Small intestine (tissue), 7 donors: ENCODE results near the gene PBOV1. TPM values are rescaled to one million over a fixed set of nuclear protein-coding genes. Genes with fewer than 3 reads are reported as not detected.
A peak's percentile ranks its signal among the peaks of the same experiment; 100 is the strongest.

Experiments used
- DNase-seq, 2 donors: peaks; one replicate each; pipeline versions ENCODE4 v3.0.0 to v3.0.0-alpha.2; 2013
- FAIRE-seq: peaks from 2 replicates; lab custom pipeline; 2012; peaks lifted over from hg19 to GRCh38; lab: Jason Lieb, UNC
- H3K27ac ChIP-seq, 3 donors: one replicate each; pipeline ENCODE4 v1.5.1; 2013; ENCODE audit warnings: low read length in 2 of 3, mild to moderate bottlenecking in 2 of 3, control low read depth in 1 of 3, inconsistent platforms in 1 of 3, low read depth in 1 of 3, moderate library complexity in 1 of 3
- H3K27me3 ChIP-seq, 3 donors: one replicate each; pipeline ENCODE4 v1.6.1; 2013; ENCODE audit warnings: low read length in 3 of 3, inconsistent platforms in 1 of 3; ENCODE audit not compliant: control insufficient read depth in 3 of 3, insufficient read depth in 3 of 3
- H3K36me3 ChIP-seq, 3 donors: one replicate each; pipeline ENCODE4 v1.6.1; 2013; ENCODE audit warnings: low read length in 3 of 3, inconsistent platforms in 1 of 3, low read depth in 1 of 3, mild to moderate bottlenecking in 1 of 3, moderate library complexity in 1 of 3; ENCODE audit not compliant: control insufficient read depth in 3 of 3, insufficient read depth in 2 of 3
- H3K4me1 ChIP-seq, 3 donors: one replicate each; pipeline ENCODE4 v1.6.1; 2013; ENCODE audit warnings: low read length in 2 of 3, inconsistent platforms in 1 of 3, low read depth in 1 of 3, mild to moderate bottlenecking in 1 of 3, moderate library complexity in 1 of 3; ENCODE audit not compliant: control insufficient read depth in 3 of 3, insufficient read depth in 2 of 3
- H3K4me3 ChIP-seq, 3 donors: one replicate each; pipeline ENCODE4 v1.5.1; 2013; ENCODE audit warnings: low read length in 3 of 3, control low read depth in 1 of 3, inconsistent platforms in 1 of 3, low read depth in 1 of 3, mild to moderate bottlenecking in 1 of 3, moderate library complexity in 1 of 3
- H3K9me3 ChIP-seq, 2 donors: one replicate each; pipeline ENCODE4 v1.6.1; 2013; ENCODE audit warnings: low read depth in 1 of 2, low read length in 1 of 2; ENCODE audit not compliant: control insufficient read depth in 2 of 2, insufficient read depth in 1 of 2
- WGBS, 3 donors: extraction: QIAGEN DNeasy Blood & Tissue Kit; methylation state at CpG; one replicate each; pipeline ENCODE4 v1.1.7; 2013; 5-methylcytosine and 5-hydroxymethylcytosine counted together
- polyA plus RNA-seq, 4 donors: library from polyadenylated mRNA; stranded (reverse) in 3 of 4; unstranded in 1 of 4; fragments of 200-250 nt in 3 of 4; fragments of 120-200 nt in 1 of 4; gene quantifications; one replicate each; pipeline versions ENCODE4 v1.2.1 to v1.2.3, GENCODE V29; 2013
- donor health status: healthy with polysubstance abuse.
- donor health status: control.
- donor health status: control.
- donor health status: Bipolar disorder and iron deficiency.
- donor health status: healthy.

The PBOV1 gene
- polyA plus RNA-seq, 4 donors: 0.06 TPM; not detected in 3

DNA sequence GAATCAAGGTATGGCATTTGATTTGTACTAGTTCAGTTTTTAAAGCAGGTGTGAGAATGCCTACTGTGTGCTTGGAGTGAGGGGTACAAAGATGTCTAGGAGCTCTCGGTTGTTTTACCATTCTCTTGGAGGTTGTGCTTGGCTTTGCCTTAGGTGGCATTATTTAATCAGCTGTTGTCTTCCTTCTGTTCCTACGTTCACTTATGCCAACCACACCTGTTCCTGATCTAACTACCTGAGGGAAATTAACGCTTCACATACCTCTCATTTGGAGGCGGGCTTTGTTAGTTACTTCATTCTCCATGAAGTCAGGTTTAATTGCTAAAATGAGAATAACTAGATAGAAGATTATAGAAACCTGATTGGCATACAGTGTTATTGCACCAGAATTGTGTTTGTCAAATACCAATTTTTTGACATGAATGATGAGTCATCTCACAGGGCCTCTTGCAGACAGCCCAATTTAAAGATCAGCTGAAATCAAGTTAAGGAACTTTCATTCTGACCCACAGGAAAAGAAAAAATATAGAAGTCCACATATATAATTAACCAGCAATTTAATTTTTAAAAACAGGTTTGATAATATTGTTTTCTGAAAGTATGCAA is 24.8 kb upstream of the PBOV1 start:
- Histone ChIP-seq H3K4me3 (no peak overlapping the region), H3K27ac (no peak overlapping the region), H3K4me1 (no peaks in the 10 kb centered on the region), H3K36me3 (no peaks in the 10 kb centered on the region), H3K9me3 (no peaks in the 10 kb centered on the region), H3K27me3 (no peaks in the 10 kb centered on the region)
- FAIRE-seq (no peak), DNase-seq (peak in 1 of 2 donors; percentile 23)
- WGBS, 3 donors: 71 to 86% (median 83%) methylated on average over 4 of the region's 4 CpGs

DNA sequence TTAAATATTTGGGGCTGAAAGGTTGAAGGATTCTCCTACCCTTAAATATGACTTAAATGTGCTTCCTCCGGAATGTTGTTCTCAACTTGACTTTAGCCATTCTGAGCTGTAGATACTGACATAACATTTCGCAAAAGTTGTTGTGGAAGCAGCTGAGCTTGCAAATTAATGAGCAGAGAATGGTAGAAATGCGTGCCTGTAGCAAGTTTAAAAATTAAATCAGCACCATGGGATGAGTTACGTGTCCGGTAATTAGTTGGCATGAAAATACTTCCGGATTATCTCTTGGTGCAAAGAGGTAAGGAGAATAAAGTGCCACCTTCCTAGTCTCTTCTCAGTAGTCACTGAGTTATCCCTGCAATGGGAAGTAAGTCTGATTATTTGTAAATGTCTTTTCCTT is 23.6 kb upstream of the PBOV1 start:
- 91 to 95% (median 92%) methylated on average over 6 of the region's 6 CpGs for WGBS, 3 donors
- FAIRE-seq (no peak), DNase-seq (no peak)
- Histone ChIP-seq H3K27ac (no peak overlapping the region), H3K4me1 (no peaks in the 10 kb centered on the region), H3K27me3 (no peaks in the 10 kb centered on the region), H3K9me3 (no peaks in the 10 kb centered on the region), H3K4me3 (no peak overlapping the region), H3K36me3 (no peaks in the 10 kb centered on the region)

DNA sequence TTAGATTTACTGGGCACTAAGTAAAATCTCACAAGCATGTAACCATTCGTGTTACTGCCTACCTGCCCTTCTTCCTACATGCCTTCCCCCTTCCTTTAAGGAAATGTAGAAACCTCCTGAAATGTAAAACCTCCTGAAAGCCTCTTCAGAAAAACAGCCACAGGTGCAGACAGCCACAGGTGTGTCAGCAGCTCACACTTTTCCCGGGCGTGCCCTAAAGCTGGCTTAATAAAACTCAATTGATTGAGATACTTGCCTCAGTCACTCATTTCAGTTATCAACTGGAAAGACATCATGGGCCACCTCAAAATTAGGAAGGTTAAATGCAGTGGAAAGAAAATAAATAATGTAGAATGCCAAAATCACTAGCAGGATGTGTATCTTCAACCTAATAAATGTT is 23.1 kb upstream of the PBOV1 start:
- 48 to 72% (median 61%) methylated on average over 3 of the region's 3 CpGs for WGBS, 3 donors
- Histone ChIP-seq H3K27me3 (no peaks in the 10 kb centered on the region), H3K9me3 (no peaks in the 10 kb centered on the region), H3K4me3 (no peak overlapping the region), H3K36me3 (no peaks in the 10 kb centered on the region), H3K4me1 (no peaks in the 10 kb centered on the region), H3K27ac (no peak overlapping the region)
- DNase-seq (no peak), FAIRE-seq (no peak)

DNA sequence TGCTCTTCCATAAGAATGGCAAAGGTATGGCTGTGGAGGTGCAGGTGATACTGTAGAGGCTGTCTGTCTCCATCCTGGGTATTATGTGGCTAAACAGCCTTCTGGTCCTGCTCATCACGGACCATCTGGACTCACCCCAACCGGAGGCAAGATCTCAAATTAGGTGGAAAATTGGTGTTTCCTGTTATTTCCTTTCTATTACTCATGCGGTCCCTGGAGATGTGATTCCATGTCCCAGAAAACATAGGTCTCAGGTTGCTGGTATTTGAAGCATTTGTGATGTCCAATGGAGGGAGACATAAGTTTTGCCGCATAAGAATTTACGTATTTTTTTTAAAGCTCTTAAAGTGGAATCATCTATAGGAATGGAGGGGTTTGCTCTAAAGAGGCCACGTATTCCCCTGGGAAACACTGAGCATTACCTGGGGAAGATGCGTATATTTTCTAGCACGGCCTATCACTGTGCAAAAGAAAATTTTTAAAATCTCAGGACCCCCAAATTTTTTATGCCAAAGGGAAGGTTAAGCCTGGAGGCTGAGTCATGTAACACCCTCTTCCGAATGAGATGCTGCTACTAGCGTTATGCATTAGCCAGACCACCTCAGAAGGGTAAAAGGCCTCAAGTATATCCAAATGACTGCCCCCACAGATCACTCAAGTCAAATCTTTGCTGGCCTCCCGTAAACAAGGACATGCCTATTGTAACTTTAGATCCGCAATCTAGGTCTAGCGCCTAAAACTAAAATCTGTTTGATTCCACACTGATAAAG is 22.4 kb upstream of the PBOV1 start:
- no peak for DNase-seq
- H3K27ac ChIP-seq: no peak overlapping the region
- no peaks in the 10 kb centered on the region for H3K36me3 ChIP-seq
- no peak for FAIRE-seq
- no peaks in the 10 kb centered on the region for H3K27me3 ChIP-seq
- no peaks in the 10 kb centered on the region for H3K9me3 ChIP-seq
- WGBS, 3 donors: 85 to 94% (median 89%) methylated on average over 13 of the region's 13 CpGs
- no peaks in the 10 kb centered on the region for H3K4me1 ChIP-seq
- no peak overlapping the region for H3K4me3 ChIP-seq

DNA sequence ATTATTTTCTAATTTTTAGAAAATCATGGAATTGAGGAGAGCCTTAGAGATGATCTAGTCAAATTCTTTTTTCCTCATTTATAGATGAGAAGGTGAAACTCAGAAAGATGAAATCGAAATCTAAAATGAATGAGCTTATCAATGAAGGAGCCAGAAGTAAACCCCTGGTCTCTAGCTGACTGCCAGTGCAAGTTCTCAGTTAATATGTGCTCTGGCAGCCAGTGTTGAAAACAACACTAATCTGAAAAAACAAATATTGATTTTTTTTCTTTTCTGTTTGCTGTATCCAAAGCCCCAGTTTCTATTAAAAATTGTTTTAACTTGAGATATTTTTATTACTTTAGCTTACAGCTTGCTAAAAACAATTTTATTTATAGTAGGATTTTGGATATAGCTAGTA is 21.5 kb upstream of the PBOV1 start:
- DNase-seq (no peak), FAIRE-seq (no peak)
- H3K9me3 ChIP-seq: no peaks in the 10 kb centered on the region
- H3K36me3 ChIP-seq: no peaks in the 10 kb centered on the region
- no peaks in the 10 kb centered on the region for H3K27me3 ChIP-seq
- 81 to 88% (median 85%) methylated on average over 1 of the region's 1 CpG for WGBS, 3 donors
- no peaks in the 10 kb centered on the region for H3K4me1 ChIP-seq
- H3K27ac ChIP-seq: no peak overlapping the region
- H3K4me3 ChIP-seq: no peak overlapping the region

DNA sequence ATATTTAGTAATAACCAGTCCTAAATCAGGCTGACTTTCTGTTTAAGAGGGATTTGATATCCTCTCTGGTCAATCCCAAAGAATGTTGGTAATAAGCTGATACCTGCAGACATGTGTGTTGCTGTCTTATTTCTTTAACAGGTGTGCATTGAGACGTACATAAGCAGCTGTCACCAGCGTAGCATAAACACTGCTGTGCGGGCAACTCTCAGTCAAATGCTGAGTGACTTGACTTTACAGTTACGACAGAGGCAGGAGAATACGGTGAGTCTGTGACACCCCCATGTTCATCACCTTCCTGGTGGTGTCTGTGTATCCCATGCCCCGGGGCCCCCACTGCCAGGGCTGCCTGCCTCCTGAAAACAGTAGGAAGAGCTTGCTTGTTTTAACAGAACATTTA is 20.1 kb upstream of the PBOV1 start:
- H3K27me3 ChIP-seq: no peaks in the 10 kb centered on the region
- no peak overlapping the region for H3K4me3 ChIP-seq
- FAIRE-seq (no peak), DNase-seq (no peak)
- no peak overlapping the region for H3K27ac ChIP-seq
- no peaks in the 10 kb centered on the region for H3K36me3 ChIP-seq
- H3K4me1 ChIP-seq: no peaks in the 10 kb centered on the region
- 82 to 95% (median 91%) methylated on average over 6 of the region's 6 CpGs for WGBS, 3 donors
- no peaks in the 10 kb centered on the region for H3K9me3 ChIP-seq

DNA sequence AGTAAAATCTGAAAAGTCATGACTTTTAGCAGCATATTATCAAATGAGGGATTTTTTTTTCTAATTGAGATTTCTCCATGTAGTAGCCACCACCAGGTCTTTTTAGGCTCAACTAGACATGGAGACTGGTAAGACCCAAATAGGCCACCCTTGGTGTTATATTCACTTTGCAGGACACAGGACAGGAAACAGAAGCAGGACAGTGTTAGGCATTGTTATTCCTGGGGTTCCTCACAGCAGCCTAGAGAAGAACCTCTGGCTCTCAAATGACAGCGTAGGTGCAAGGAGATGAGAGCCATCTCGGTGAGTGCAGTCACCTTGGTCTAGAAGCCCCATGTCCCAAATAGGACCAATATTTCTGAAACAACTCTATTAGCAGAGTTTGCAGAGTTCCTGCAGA is 19.2 kb upstream of the PBOV1 start:
- FAIRE-seq (no peak), DNase-seq (no peak)
- Histone ChIP-seq H3K4me1 (peaks cover 0 to under 1% (median 0%) of the 10 kb centered on the region in 3 donors), H3K9me3 (no peaks in the 10 kb centered on the region), H3K36me3 (no peaks in the 10 kb centered on the region), H3K27ac (no peak overlapping the region), H3K4me3 (no peak overlapping the region), H3K27me3 (no peaks in the 10 kb centered on the region)
- WGBS, 3 donors: 93 to 95% (median 94%) methylated on average over 2 of the region's 2 CpGs

DNA sequence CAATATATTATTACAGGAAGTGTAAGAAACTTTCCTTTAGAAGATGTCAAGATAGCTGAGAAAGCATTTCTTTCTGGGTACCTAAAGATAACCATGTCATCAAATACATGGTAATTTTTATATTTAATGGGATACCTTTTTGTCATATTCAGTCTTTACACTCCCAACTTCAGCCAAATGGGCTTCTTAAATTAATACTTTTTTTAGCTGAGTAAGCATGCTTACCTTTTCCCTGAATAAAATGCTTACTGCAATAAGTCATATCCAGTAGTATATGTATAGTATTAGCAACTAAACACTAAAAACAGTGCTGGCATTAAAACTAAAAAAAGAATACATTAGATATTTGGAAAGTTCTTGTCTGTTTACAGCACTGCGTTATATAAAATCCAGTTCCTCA is 17.4 kb upstream of the PBOV1 start:
- H3K4me1 ChIP-seq: peaks cover 0 to 8% (median 0%) of the 10 kb centered on the region in 3 donors

More for the DNA sequence above, 17.4 kb upstream of the PBOV1 start:
- no peaks in the 10 kb centered on the region for H3K36me3 ChIP-seq
- H3K9me3 ChIP-seq: no peaks in the 10 kb centered on the region
- FAIRE-seq (no peak), DNase-seq (no peak)
- H3K27me3 ChIP-seq: no peaks in the 10 kb centered on the region
- no peak overlapping the region for H3K27ac ChIP-seq
- no peak overlapping the region for H3K4me3 ChIP-seq
- 66 to 98% (median 81%) methylated on average over 1 of the region's 1 CpG for WGBS, 3 donors
